ENCODE measurements around the gene LILRB5.

DNA sequence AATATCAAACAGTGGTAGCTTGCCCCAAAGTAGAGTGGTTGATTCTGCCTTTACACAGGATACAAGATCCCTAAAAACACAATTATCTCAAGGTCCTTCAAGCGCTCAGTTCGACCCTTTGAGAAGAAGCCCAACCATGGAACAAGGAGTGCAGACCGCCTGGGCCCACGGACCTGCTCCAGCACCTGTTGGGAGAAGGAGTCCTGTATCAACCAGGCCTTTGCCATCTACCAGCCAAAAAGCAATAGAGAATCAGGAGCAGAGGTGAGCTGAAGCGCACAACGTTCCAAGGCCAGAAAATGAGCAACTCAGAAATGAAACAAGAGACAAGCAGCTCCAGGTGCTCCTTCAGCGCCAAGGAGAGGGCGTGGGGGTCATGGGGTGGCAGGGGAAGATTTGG, 27.9 kb downstream of the LILRB5 start:
- TF ChIP-seq SREBF2 (CRISPR knock-in tag; IDR thresholded peaks at IDR 0.05) (no peak), JUN (IDR thresholded peaks at IDR 0.05; ENCODE audit: borderline replicate concordance, low read depth, low read length) (no peak), JUN (CRISPR knock-in tag; IDR thresholded peaks at IDR 0.05; ENCODE audit: borderline replicate concordance) (no peak), SMARCE1 (IDR thresholded peaks at IDR 0.05) (no peak), POLR2A (conservative IDR thresholded peaks at IDR 0.05) (no peak)
- TF ChIP-seq, protein P1, sequence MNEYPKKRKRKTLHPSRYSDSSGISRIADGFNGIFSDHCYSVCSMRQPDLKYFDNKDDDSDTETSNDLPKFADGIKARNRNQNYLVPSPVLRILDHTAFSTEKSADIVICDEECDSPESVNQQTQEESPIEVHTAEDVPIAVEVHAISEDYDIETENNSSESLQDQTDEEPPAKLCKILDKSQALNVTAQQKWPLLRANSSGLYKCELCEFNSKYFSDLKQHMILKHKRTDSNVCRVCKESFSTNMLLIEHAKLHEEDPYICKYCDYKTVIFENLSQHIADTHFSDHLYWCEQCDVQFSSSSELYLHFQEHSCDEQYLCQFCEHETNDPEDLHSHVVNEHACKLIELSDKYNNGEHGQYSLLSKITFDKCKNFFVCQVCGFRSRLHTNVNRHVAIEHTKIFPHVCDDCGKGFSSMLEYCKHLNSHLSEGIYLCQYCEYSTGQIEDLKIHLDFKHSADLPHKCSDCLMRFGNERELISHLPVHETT (CRISPR knock-in tag; conservative IDR thresholded peaks at IDR 0.05 in 1 of 2, IDR thresholded peaks at IDR 0.05 in 1 of 2), result no peak
- TF ChIP-seq, protein P2, sequence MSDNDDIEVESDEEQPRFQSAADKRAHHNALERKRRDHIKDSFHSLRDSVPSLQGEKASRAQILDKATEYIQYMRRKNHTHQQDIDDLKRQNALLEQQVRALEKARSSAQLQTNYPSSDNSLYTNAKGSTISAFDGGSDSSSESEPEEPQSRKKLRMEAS (CRISPR knock-in tag; IDR thresholded peaks at IDR 0.05), result no peak
- TF ChIP-seq, protein P3, sequence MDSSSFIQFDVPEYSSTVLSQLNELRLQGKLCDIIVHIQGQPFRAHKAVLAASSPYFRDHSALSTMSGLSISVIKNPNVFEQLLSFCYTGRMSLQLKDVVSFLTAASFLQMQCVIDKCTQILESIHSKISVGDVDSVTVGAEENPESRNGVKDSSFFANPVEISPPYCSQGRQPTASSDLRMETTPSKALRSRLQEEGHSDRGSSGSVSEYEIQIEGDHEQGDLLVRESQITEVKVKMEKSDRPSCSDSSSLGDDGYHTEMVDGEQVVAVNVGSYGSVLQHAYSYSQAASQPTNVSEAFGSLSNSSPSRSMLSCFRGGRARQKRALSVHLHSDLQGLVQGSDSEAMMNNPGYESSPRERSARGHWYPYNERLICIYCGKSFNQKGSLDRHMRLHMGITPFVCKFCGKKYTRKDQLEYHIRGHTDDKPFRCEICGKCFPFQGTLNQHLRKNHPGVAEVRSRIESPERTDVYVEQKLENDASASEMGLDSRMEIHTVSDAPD (CRISPR knock-in tag; IDR thresholded peaks at IDR 0.05), result no peak
